Right lobe of liver (tissue), 6 donors: ENCODE results near the gene KIAA1614. TPM values are rescaled to one million over a fixed set of nuclear protein-coding genes. Genes with fewer than 3 reads are reported as not detected.

Experiments used
- ATAC-seq, 4 donors: fragments of 200-7000 bp; cut with Tn5 transposase; one replicate each; pipeline ENCODE4 v1.9.1; 2020; ENCODE audit warnings: mild to moderate bottlenecking in 4 of 4, moderate library complexity in 4 of 4
- DNase-seq, 3 donors: peaks; one replicate each; pipeline ENCODE4 v3.0.0-alpha.2; 2020
- H3K27ac ChIP-seq, 3 donors: fragments of 200-600 bp; one replicate each; pipeline ENCODE4 v1.8.0; 2022
- H3K27me3 ChIP-seq, 2 donors: fragments of 200-600 bp; one replicate each; pipeline ENCODE4 v1.8.0; 2022
- H3K36me3 ChIP-seq, 4 donors: fragments of 200-600 bp; sonication (generic) in 1 of 4; one replicate each; pipeline versions ENCODE4 v1.5.1 to v1.8.0; 2017 to 2022; ENCODE audit warnings: control low read depth in 1 of 4
- H3K4me1 ChIP-seq, 4 donors: fragments of 200-600 bp; sonication (generic) in 1 of 4; one replicate each; pipeline versions ENCODE4 v1.5.1 to v1.8.0; 2017 to 2022; ENCODE audit warnings: control low read depth in 1 of 4
- H3K4me3 ChIP-seq, 3 donors: fragments of 200-600 bp; one replicate each; pipeline ENCODE4 v1.8.0; 2022
- H3K9me3 ChIP-seq, 4 donors: fragments of 200-600 bp; sonication (generic) in 1 of 4; one replicate each; pipeline versions ENCODE4 v1.5.1 to v1.8.0; 2017 to 2022; ENCODE audit warnings: control low read depth in 1 of 4
- CTCF ChIP-seq, 4 donors: fragments of 200-600 bp in 3 of 4; fragments of 450-650 bp in 1 of 4; IDR thresholded peaks; one replicate each; pipeline versions ENCODE4 v1.5.1 to v1.8.0; 2016 to 2022; ENCODE audit warnings: antibody characterized with exemption in 4 of 4, mild to moderate bottlenecking in 2 of 4
- POLR2A ChIP-seq: fragments of 450-650 bp; IDR thresholded peaks from one replicate; pipeline ENCODE4 v1.6.1; 2017; ENCODE audit warnings: antibody characterized with exemption, mild to moderate bottlenecking
- WGBS: methylation state at CpG from one replicate; pipeline ENCODE4 v1.1.6; 2018; ENCODE audit warnings: low coverage, low lambda C conversion rate; ENCODE audit not compliant: insufficient coverage; ENCODE audit errors: missing lambda C conversion rate; 5-methylcytosine and 5-hydroxymethylcytosine counted together
- intact Hi-C, 2 donors: fragments of 100-400 bp; cut with DNase I; formaldehyde crosslinking; loops; one replicate each; pipeline versions ENCODE4 v1.11.2 to v1.14.1; 2022
- total RNA-seq, 6 experiments: library from RNA; depleted of rRNA in 2 of 6; stranded (reverse); fragments of >200 nt in 2 of 6; fragmentation: NEBNext Ultra II Directional in 3 of 6; extraction: Animal tissue kit (Norgen Biotek cat#: 25700) in 3 of 6; gene quantifications; one replicate each; pipeline versions ENCODE4 v1.1.0 to v1.2.4, GENCODE V29; 2016 to 2023
- donor health status: DM: no; HTN: yes; CAD: no.
- donor health status: DM: no; HTN: no; CAD: no.
- donor health status: DM: no; HTN: no; CAD: no.
- donor health status: DM: no; HTN: yes; CAD: no.
- donor health status: DM: no; HTN: yes; CAD: no.

The KIAA1614 gene
- total RNA-seq, 6 experiments from 2014 or later, result 0.13 to 0.25 (median 0.21) TPM

GRCh38 chr1:180892272-180892671 lies 20.4 kb upstream of the KIAA1614 start:
- H3K27ac ChIP-seq, result no peak overlapping the region
- ATAC-seq, result peak in 3 of 4 donors; percentile 13 to 48 (median 36)
- no peak for DNase-seq
- H3K36me3 ChIP-seq, result no peaks in the 10 kb centered on the region
- H3K27me3 ChIP-seq, result no peaks in the 10 kb centered on the region
- no peak overlapping the region for H3K4me3 ChIP-seq
- TF ChIP-seq CTCF (IDR thresholded peaks at IDR 0.05) (no peak), POLR2A (no peak)
- whole genome bisulfite sequencing, result 56% methylated on average over 5 of the region's 5 CpGs
- H3K9me3 ChIP-seq, result no peaks in the 10 kb centered on the region
- H3K4me1 ChIP-seq, result no peaks in the 10 kb centered on the region
- intact Hi-C loops, result no loop called here

- Histone ChIP-seq H3K4me1 (no peaks in the 10 kb centered on the region), H3K9me3 (no peaks in the 10 kb centered on the region), H3K27me3 (no peaks in the 10 kb centered on the region), H3K27ac (no peak overlapping the region), H3K4me3 (no peak overlapping the region), H3K36me3 (no peaks in the 10 kb centered on the region)
- intact Hi-C loops, result no loop called here
- WGBS, result 74% methylated on average over 2 of the region's 2 CpGs
- no peak for DNase-seq
- TF ChIP-seq CTCF (IDR thresholded peaks at IDR 0.05) (no peak), POLR2A (no peak)
- no peak for ATAC-seq
These were observed 20.0 kb upstream of the KIAA1614 start for GRCh38 chr1:180892675-180893074.

DNA sequence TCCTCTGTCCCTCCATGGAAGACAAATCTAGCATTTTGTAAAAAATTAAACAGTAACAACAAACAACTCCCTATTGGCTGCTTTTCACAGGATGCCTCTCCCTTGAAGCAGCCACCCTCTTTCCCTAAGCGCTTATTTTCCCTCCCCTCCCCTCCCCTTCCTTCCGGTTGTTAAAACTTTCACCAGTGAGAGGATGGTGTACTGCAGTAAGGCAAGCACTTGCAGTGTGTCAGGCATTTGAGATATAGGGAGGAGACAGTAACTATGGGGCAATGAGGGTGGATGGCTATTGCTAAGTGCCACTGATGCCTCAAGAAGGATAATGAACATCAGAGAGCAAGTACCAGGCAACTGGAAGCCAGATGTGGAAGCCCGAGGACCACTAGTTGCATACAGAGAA lies 19.1 kb upstream of the KIAA1614 start:
- 50% methylated on average over 3 of the region's 3 CpGs for WGBS
- TF ChIP-seq POLR2A (no peak), CTCF (IDR thresholded peaks at IDR 0.05) (no peak)
- no peaks in the 10 kb centered on the region for H3K9me3 ChIP-seq
- no peak for ATAC-seq
- H3K27me3 ChIP-seq, result no peaks in the 10 kb centered on the region
- no peaks in the 10 kb centered on the region for H3K36me3 ChIP-seq
- no peaks in the 10 kb centered on the region for H3K4me1 ChIP-seq
- no peak overlapping the region for H3K27ac ChIP-seq
- no peak overlapping the region for H3K4me3 ChIP-seq
- DNase-seq, result no peak
- intact Hi-C loops, result no loop called here

GRCh38 chr1:180896161-180896560 lies 16.5 kb upstream of the KIAA1614 start:
- TF ChIP-seq CTCF (IDR thresholded peaks at IDR 0.05) (no peak), POLR2A (no peak)
- intact Hi-C loops, result no loop called here
- ATAC-seq (no peak), DNase-seq (no peak)
- H3K4me1 ChIP-seq, result no peaks in the 10 kb centered on the region
- no peaks in the 10 kb centered on the region for H3K36me3 ChIP-seq
- H3K9me3 ChIP-seq, result no peaks in the 10 kb centered on the region
- H3K27me3 ChIP-seq, result no peaks in the 10 kb centered on the region
- WGBS, result 100% methylated on average over 1 of the region's 3 CpGs
- H3K4me3 ChIP-seq, result no peak overlapping the region
- no peak overlapping the region for H3K27ac ChIP-seq
